Mesenchymal stem cell (in vitro differentiated cells and primary cell): ENCODE results near the gene TNPO1.

Experiments used
- DNase-seq: peaks from one replicate; pipeline ENCODE4 v3.0.0-alpha.2; 2013
- H2AFZ ChIP-seq: one replicate; pipeline ENCODE4 v1.6.1; 2013; ENCODE audit warnings: low read depth, mild to moderate bottlenecking, control low read depth, inconsistent platforms, low read length, moderate library complexity
- H2AK5ac ChIP-seq: 2 replicates; pipeline ENCODE4 v1.6.1; 2013; ENCODE audit warnings: low read length, moderate library complexity, mild to moderate bottlenecking, inconsistent platforms; ENCODE audit not compliant: severe bottlenecking
- H2BK120ac ChIP-seq: one replicate; pipeline ENCODE4 v1.6.1; 2013; ENCODE audit warnings: low read depth, mild to moderate bottlenecking, inconsistent platforms, low read length, moderate library complexity
- H2BK12ac ChIP-seq, 2 experiments: one replicate each; pipeline ENCODE4 v1.6.1; 2013; ENCODE audit warnings: inconsistent platforms in 2 of 2, low read length in 2 of 2, mild to moderate bottlenecking in 2 of 2, moderate library complexity in 2 of 2, control low read depth in 1 of 2
- H2BK15ac ChIP-seq: one replicate; pipeline ENCODE4 v1.6.1; 2013; ENCODE audit warnings: mild to moderate bottlenecking, low read depth, inconsistent platforms; ENCODE audit not compliant: poor library complexity, severe bottlenecking
- H2BK5ac ChIP-seq: 2 replicates; pipeline ENCODE4 v1.6.1; 2013; ENCODE audit warnings: low read depth, mild to moderate bottlenecking, low read length, control low read depth, inconsistent platforms; ENCODE audit not compliant: poor library complexity, severe bottlenecking
- H3K14ac ChIP-seq, 2 experiments: one replicate each; pipeline ENCODE4 v1.6.1; 2013; ENCODE audit warnings: inconsistent platforms in 2 of 2, low read length in 2 of 2, control low read depth in 1 of 2, mild to moderate bottlenecking in 1 of 2, moderate library complexity in 1 of 2
- H3K18ac ChIP-seq, 2 experiments: one replicate each; pipeline ENCODE4 v1.6.1; 2013; ENCODE audit warnings: inconsistent platforms in 2 of 2, low read length in 2 of 2, control low read depth in 1 of 2, low read depth in 1 of 2, mild to moderate bottlenecking in 1 of 2
- H3K23ac ChIP-seq, 2 experiments: one replicate each; pipeline ENCODE4 v1.6.1; 2013; ENCODE audit warnings: inconsistent platforms in 2 of 2, low read length in 2 of 2, mild to moderate bottlenecking in 2 of 2, moderate library complexity in 2 of 2, control low read depth in 1 of 2
- H3K27ac ChIP-seq: 2 replicates; pipeline ENCODE4 v1.5.1; 2013; ENCODE audit warnings: mild to moderate bottlenecking, moderate library complexity, low read length, control low read depth, inconsistent platforms; ENCODE audit not compliant: poor library complexity, severe bottlenecking
- H3K27me3 ChIP-seq, 2 experiments: 2 replicates each; pipeline versions ENCODE4 v1.6.1 to v1.7.0; 2013; ENCODE audit warnings: low read length in 2 of 2, mild to moderate bottlenecking in 2 of 2, moderate library complexity in 2 of 2, control low read depth in 1 of 2, inconsistent platforms in 1 of 2; ENCODE audit not compliant: control insufficient read depth in 1 of 2, insufficient read depth in 1 of 2
- H3K36me3 ChIP-seq, 2 experiments: 2 replicates each; pipeline versions ENCODE4 v1.6.1 to v1.7.0; 2013; ENCODE audit warnings: low read length in 2 of 2, control low read depth in 1 of 2, inconsistent platforms in 1 of 2, low read depth in 1 of 2, mild to moderate bottlenecking in 1 of 2; ENCODE audit not compliant: insufficient read depth in 2 of 2, control insufficient read depth in 1 of 2
- H3K4ac ChIP-seq, 2 experiments: one replicate each; pipeline ENCODE4 v1.6.1; 2013; ENCODE audit warnings: inconsistent platforms in 2 of 2, low read length in 2 of 2, mild to moderate bottlenecking in 2 of 2, moderate library complexity in 2 of 2, control low read depth in 1 of 2, low read depth in 1 of 2
- H3K4me1 ChIP-seq: 2 replicates; pipeline ENCODE4 v1.6.1; 2013; ENCODE audit warnings: low read depth, low read length, control low read depth; ENCODE audit not compliant: control insufficient read depth, insufficient read depth
- H3K4me2 ChIP-seq: 2 replicates; pipeline ENCODE4 v1.6.1; 2013; ENCODE audit warnings: low read length, mild to moderate bottlenecking, inconsistent platforms; ENCODE audit not compliant: poor library complexity, severe bottlenecking
- H3K4me3 ChIP-seq, 2 experiments: 2 replicates each; pipeline versions ENCODE4 v1.5.1 to v1.7.0; 2013; ENCODE audit warnings: low read length in 2 of 2, mild to moderate bottlenecking in 2 of 2, control low read depth in 1 of 2, low read depth in 1 of 2; ENCODE audit not compliant: insufficient read depth in 1 of 2
- H3K79me1 ChIP-seq: replicated peaks from 2 replicates; pipeline ENCODE4 v1.6.1; 2013; ENCODE audit warnings: mild to moderate bottlenecking, control low read depth, low read length, inconsistent platforms; ENCODE audit not compliant: poor library complexity, severe bottlenecking
- H3K9ac ChIP-seq: 2 replicates; pipeline ENCODE4 v1.7.0; 2013; ENCODE audit warnings: mild to moderate bottlenecking, low read length, moderate library complexity
- H3K9me3 ChIP-seq: 2 replicates; pipeline ENCODE4 v1.7.0; 2013; ENCODE audit warnings: mild to moderate bottlenecking, low read length; ENCODE audit not compliant: control insufficient read depth
- H4K8ac ChIP-seq: one replicate; pipeline ENCODE4 v1.6.1; 2013; ENCODE audit warnings: inconsistent platforms, mild to moderate bottlenecking, low read length, moderate library complexity
- H4K91ac ChIP-seq: one replicate; pipeline ENCODE4 v1.6.1; 2013; ENCODE audit warnings: mild to moderate bottlenecking, low read length, inconsistent platforms
- WGBS: methylation state at CpG from one replicate; pipeline ENCODE4 v1.1.7; 2013; ENCODE audit warnings: mixed read lengths; 5-methylcytosine and 5-hydroxymethylcytosine counted together

TNPO1 gene

GRCh38 chr5:72883850-72884249 lies 67.4 kb downstream of the TNPO1 start:
- H2BK12ac ChIP-seq = no peak overlapping the region
- 100% methylated on average over 3 of the region's 3 CpGs for WGBS
- H2AFZ ChIP-seq = no peak overlapping the region

GRCh38 chr5:72884892-72885291 lies 68.4 kb downstream of the TNPO1 start:
- Histone ChIP-seq H3K4me3 (no peak overlapping the region), H3K36me3 (peaks cover 25 to 97% of the 10 kb centered on the region in 2 experiments), H4K91ac (no peak overlapping the region), H3K27me3 (no peaks in the 10 kb centered on the region), H3K4me2 (no peak overlapping the region), H2BK5ac (no peak overlapping the region), H2BK15ac (no peak overlapping the region), H2AFZ (no peak overlapping the region), H3K14ac (no peak overlapping the region), H3K9ac (no peak overlapping the region), H3K79me1 (peaks cover 15% of the 10 kb centered on the region), H2BK12ac (no peak overlapping the region), H3K27ac (no peak overlapping the region), H2AK5ac (no peak overlapping the region), H3K9me3 (no peaks in the 10 kb centered on the region), H2BK120ac (no peak overlapping the region), H3K23ac (no peak overlapping the region), H3K18ac (no peak overlapping the region), H4K8ac (peak overlapping the region; percentile 47), H3K4me1 (peaks cover under 1% of the 10 kb centered on the region), H3K4ac (no peak overlapping the region)
- DNase-seq = no peak
- no CpG with 5 or more reads among the region's 1 CpG for WGBS

More at GRCh38 chr5:72883850-72884249, 67.4 kb downstream of the TNPO1 start:
- H3K36me3 ChIP-seq = peaks cover 24 to 100% of the 10 kb centered on the region in 2 experiments
- no peaks in the 10 kb centered on the region for H3K27me3 ChIP-seq
- H3K9ac ChIP-seq = no peak overlapping the region
- H3K79me1 ChIP-seq = peaks cover 19% of the 10 kb centered on the region
- H3K14ac ChIP-seq = no peak overlapping the region
- H2BK15ac ChIP-seq = no peak overlapping the region
- H3K18ac ChIP-seq = no peak overlapping the region
- no peak for DNase-seq
- H3K4ac ChIP-seq = no peak overlapping the region
- no peak overlapping the region for H2AK5ac ChIP-seq
- no peak overlapping the region for H3K4me3 ChIP-seq
- H2BK5ac ChIP-seq = no peak overlapping the region
- peaks cover 1% of the 10 kb centered on the region for H3K4me1 ChIP-seq
- no peaks in the 10 kb centered on the region for H3K9me3 ChIP-seq
- no peak overlapping the region for H3K23ac ChIP-seq
- no peak overlapping the region for H2BK120ac ChIP-seq
- no peak overlapping the region for H4K8ac ChIP-seq
- H3K4me2 ChIP-seq = no peak overlapping the region
- H3K27ac ChIP-seq = no peak overlapping the region
- H4K91ac ChIP-seq = no peak overlapping the region

- Histone ChIP-seq H2AK5ac (no peak overlapping the region), H3K27me3 (no peaks in the 10 kb centered on the region), H2BK12ac (no peak overlapping the region), H2AFZ (no peak overlapping the region), H3K79me1 (peaks cover 14% of the 10 kb centered on the region), H3K4ac (no peak overlapping the region), H3K18ac (no peak overlapping the region), H2BK120ac (no peak overlapping the region), H3K14ac (no peak overlapping the region), H3K4me1 (no peaks in the 10 kb centered on the region), H4K91ac (no peak overlapping the region), H2BK5ac (no peak overlapping the region), H3K9ac (no peak overlapping the region), H3K36me3 (peaks cover 26 to 98% of the 10 kb centered on the region in 2 experiments), H2BK15ac (no peak overlapping the region), H3K23ac (no peak overlapping the region), H3K27ac (no peak overlapping the region), H4K8ac (no peak overlapping the region), H3K9me3 (no peaks in the 10 kb centered on the region), H3K4me2 (no peak overlapping the region), H3K4me3 (no peak overlapping the region)
- 95% methylated on average over 2 of the region's 4 CpGs for WGBS
- DNase-seq = no peak
These were observed 69.4 kb downstream of the TNPO1 start for GRCh38 chr5:72885824-72886223.

- Histone ChIP-seq H2AK5ac (no peak overlapping the region), H3K4me1 (no peaks in the 10 kb centered on the region), H3K36me3 (peaks cover 23 to 98% of the 10 kb centered on the region in 2 experiments), H3K14ac (no peak overlapping the region), H2BK15ac (no peak overlapping the region), H2BK5ac (no peak overlapping the region), H4K8ac (no peak overlapping the region), H3K9ac (no peak overlapping the region), H4K91ac (no peak overlapping the region), H3K23ac (no peak overlapping the region), H3K4me3 (no peak overlapping the region), H3K18ac (no peak overlapping the region), H3K27ac (no peak overlapping the region), H3K79me1 (peaks cover 11% of the 10 kb centered on the region), H3K27me3 (no peaks in the 10 kb centered on the region), H2BK12ac (no peak overlapping the region), H2AFZ (no peak overlapping the region), H3K4ac (no peak overlapping the region), H3K4me2 (no peak overlapping the region), H2BK120ac (no peak overlapping the region), H3K9me3 (no peaks in the 10 kb centered on the region)
- 100% methylated on average over 1 of the region's 2 CpGs for WGBS
- DNase-seq = no peak
These were observed 72.1 kb downstream of the TNPO1 start for GRCh38 chr5:72888595-72888994.
